OCI-LY3 (cell line): ENCODE measurements around the gene CNOT2.

Source experiments
- H2AFZ ChIP-seq: fragments of 200-600, 300-600 bp; shearing (Covaris generic); 2 replicates; pipeline ENCODE4 v1.6.0; 2014; ENCODE audit warnings: antibody characterized with exemption, low read depth, low read length
- H3K27ac ChIP-seq: fragments of 200-600, 300-600 bp; sonication (generic); 2 replicates; pipeline ENCODE4 v1.5.1; 2014; ENCODE audit warnings: mild to moderate bottlenecking, low read length, moderate library complexity, mixed read lengths
- H3K27me3 ChIP-seq: fragments of 200-600, 300-600 bp; sonication (generic); 2 replicates; pipeline ENCODE4 v1.6.1; 2014; ENCODE audit warnings: low read depth, low read length, mixed read lengths
- H3K36me3 ChIP-seq: fragments of 200-600, 300-600 bp; sonication (generic); replicated peaks from 2 replicates; pipeline ENCODE3; 2014; ENCODE audit warnings: low read depth, low read length, mixed read lengths
- H3K4me1 ChIP-seq: fragments of 300-600, 200-600 bp; sonication (generic); 2 replicates; pipeline ENCODE4 v1.6.1; 2014; ENCODE audit warnings: low read length, mixed read lengths
- H3K4me2 ChIP-seq: fragments of 200-600, 300-600 bp; sonication (generic); 2 replicates; pipeline ENCODE4 v1.6.1; 2014; ENCODE audit warnings: low read length, mixed read lengths
- H3K4me3 ChIP-seq: fragments of 300-600, 200-600 bp; sonication (generic); 2 replicates; pipeline ENCODE4 v1.5.1; 2014; ENCODE audit warnings: antibody characterized with exemption, mild to moderate bottlenecking, low read length, moderate library complexity
- H3K79me2 ChIP-seq: fragments of 300-600, 200-600 bp; shearing (Covaris generic); 2 replicates; pipeline ENCODE4 v1.6.1; 2014; ENCODE audit warnings: mild to moderate bottlenecking, low read length, mixed read lengths
- H3K9ac ChIP-seq: fragments of 300-600, 200-600 bp; shearing (Covaris generic); 2 replicates; pipeline ENCODE4 v1.6.0; 2014; ENCODE audit warnings: mild to moderate bottlenecking, low read length, moderate library complexity
- H3K9me3 ChIP-seq: fragments of 200-600, 300-600 bp; shearing (Covaris generic); 2 replicates; pipeline ENCODE4 v1.6.1; 2014; ENCODE audit warnings: low read length, mixed read lengths; ENCODE audit not compliant: insufficient read depth
- H4K20me1 ChIP-seq: fragments of 200-600, 300-600 bp; sonication (generic); 2 replicates; pipeline ENCODE4 v1.6.1; 2016; ENCODE audit warnings: low read length, mixed read lengths; ENCODE audit not compliant: insufficient read depth
- EZH2phosphoT487 ChIP-seq: fragments of 200-600 bp; shearing (Covaris generic); IDR thresholded peaks from 2 replicates; pipeline ENCODE4 v1.6.1; 2018; ENCODE audit warnings: antibody characterized with exemption, mixed run types, low read depth
- TF ChIP-seq, protein P1 (sequence below): fragments of 200-600, 300-600 bp; sonication (generic); IDR thresholded peaks from 2 replicates; pipeline ENCODE4 v1.5.1; 2014; ENCODE audit warnings: antibody characterized with exemption, low read length, low read depth

Gene CNOT2

DNA sequence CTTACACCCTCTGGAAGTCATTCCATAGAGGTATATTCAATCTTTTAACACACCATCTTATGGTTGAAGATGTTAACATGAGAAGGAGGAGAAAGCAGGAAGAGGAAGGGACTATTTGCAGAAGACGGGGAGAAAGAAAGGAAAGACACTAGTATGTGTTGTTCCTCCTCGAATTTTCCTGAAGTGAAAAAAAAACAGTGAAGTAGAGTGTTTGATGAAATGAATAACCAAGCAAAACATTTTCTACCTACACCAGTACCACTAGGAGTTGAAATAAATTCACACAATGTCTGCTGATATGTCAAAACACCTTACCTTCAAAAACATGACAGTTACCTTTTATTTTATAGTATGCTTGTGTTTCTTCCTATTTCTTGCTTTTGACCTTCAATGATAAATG, 1.4 kb upstream of the CNOT2 start:
- H3K9ac ChIP-seq, result peak overlapping the region; percentile 96
- H3K9me3 ChIP-seq, result no peaks in the 10 kb centered on the region
- peak overlapping the region; percentile 94; the same call in 1 of the 2 replicates for H3K27ac ChIP-seq
- H3K27me3 ChIP-seq, result no peaks in the 10 kb centered on the region
- peak overlapping the region; percentile 94 for H3K4me3 ChIP-seq
- H4K20me1 ChIP-seq, result peaks cover 31% of the 10 kb centered on the region
- no peak for TF ChIP-seq EZH2phosphoT487
- TF ChIP-seq, protein P1, sequence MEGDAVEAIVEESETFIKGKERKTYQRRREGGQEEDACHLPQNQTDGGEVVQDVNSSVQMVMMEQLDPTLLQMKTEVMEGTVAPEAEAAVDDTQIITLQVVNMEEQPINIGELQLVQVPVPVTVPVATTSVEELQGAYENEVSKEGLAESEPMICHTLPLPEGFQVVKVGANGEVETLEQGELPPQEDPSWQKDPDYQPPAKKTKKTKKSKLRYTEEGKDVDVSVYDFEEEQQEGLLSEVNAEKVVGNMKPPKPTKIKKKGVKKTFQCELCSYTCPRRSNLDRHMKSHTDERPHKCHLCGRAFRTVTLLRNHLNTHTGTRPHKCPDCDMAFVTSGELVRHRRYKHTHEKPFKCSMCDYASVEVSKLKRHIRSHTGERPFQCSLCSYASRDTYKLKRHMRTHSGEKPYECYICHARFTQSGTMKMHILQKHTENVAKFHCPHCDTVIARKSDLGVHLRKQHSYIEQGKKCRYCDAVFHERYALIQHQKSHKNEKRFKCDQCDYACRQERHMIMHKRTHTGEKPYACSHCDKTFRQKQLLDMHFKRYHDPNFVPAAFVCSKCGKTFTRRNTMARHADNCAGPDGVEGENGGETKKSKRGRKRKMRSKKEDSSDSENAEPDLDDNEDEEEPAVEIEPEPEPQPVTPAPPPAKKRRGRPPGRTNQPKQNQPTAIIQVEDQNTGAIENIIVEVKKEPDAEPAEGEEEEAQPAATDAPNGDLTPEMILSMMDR, result no peak
- H2AFZ ChIP-seq, result no peak overlapping the region
- peaks cover 36% of the 10 kb centered on the region for H3K36me3 ChIP-seq
- H3K4me2 ChIP-seq, result peak overlapping the region; percentile 80
- H3K4me1 ChIP-seq, result peaks cover 27% of the 10 kb centered on the region
- peaks cover 54% of the 10 kb centered on the region for H3K79me2 ChIP-seq

DNA sequence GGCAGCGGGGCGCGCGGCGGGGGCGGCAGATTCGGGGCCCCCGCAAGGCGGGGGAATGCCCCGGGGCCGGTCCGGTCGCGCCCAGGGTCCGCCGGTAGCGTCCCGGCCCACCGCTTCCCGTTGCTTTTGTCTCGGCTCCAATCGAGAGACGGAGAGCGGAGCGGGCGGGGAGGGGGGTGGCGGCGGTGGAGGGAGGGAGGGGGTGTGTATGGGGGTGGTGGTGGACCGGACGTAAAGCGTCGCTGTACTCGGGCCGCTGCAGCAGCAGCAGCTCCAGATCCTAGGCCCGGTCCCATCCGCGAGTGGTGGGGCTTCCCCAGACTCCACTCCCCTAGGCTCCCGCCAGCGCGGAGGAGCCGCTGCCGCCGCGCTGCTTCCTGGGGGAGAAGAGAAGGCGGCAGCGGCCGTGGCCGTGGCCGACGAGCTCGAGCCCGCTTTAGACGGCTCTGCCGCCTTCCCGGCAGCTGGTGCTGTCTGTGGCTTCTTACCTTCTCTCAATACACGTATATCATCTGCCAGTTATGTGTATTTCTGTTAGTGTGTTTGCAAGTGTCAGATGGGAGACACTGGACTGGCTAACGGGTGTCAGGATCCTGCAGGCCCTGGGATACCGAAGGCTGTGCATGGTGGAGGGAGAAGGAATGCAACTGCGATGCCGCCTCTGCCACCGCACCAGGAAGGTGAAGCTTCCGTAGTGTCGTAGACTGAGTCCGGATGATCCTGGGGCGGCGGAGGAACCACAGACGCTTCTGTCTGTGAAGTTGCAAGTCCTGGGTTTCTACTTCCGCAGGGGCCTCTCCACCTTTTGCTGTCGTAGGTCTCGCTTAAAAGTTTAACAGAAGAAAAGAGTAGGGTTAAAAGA, 508 bp downstream of the CNOT2 start:
- Histone ChIP-seq H3K36me3 (peaks cover 36% of the 10 kb centered on the region), H3K9ac (peak overlapping the region; percentile 96), H4K20me1 (peaks cover 50% of the 10 kb centered on the region), H3K9me3 (no peaks in the 10 kb centered on the region), H3K4me3 (peak overlapping the region; percentile 94), H3K27me3 (no peaks in the 10 kb centered on the region), H3K4me1 (peaks cover 27% of the 10 kb centered on the region), H3K4me2 (peak overlapping the region; percentile 85), H2AFZ (peak overlapping the region; percentile 96), H3K27ac (peak overlapping the region; percentile 94), H3K79me2 (peaks cover 73% of the 10 kb centered on the region)
- TF ChIP-seq, protein P1, result no peak
- TF ChIP-seq EZH2phosphoT487, result no peak

DNA sequence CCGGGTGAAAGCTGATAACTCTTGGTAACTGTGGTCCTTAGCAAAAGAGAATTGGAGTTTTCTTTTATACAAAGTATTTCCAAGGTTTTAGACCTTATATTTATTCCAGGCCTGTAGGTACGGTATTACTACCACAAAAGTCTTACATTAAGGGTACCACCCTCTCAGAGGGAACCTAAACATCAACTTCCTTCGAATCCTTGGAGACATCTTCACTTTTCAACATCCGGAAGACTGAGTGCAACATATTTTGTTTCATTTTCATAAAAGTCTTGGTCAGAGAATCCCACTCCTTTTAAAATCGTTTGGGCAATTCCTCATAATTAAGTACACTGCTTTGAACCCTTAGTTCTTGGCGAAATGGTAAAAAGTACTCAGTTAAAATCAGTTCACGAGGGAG, 1.2 kb downstream of the CNOT2 start:
- peak overlapping the region; percentile 94 for H3K27ac ChIP-seq
- H3K9me3 ChIP-seq, result no peaks in the 10 kb centered on the region
- H2AFZ ChIP-seq, result no peak overlapping the region
- H3K27me3 ChIP-seq, result no peaks in the 10 kb centered on the region
- no peak for TF ChIP-seq EZH2phosphoT487
- TF ChIP-seq, protein P1, result no peak
- H3K4me1 ChIP-seq, result peaks cover 27% of the 10 kb centered on the region
- H4K20me1 ChIP-seq, result peaks cover 54% of the 10 kb centered on the region
- H3K9ac ChIP-seq, result peak overlapping the region; percentile 96
- peaks cover 80% of the 10 kb centered on the region for H3K79me2 ChIP-seq
- H3K4me2 ChIP-seq, result peak overlapping the region; percentile 85
- H3K36me3 ChIP-seq, result peaks cover 33% of the 10 kb centered on the region
- H3K4me3 ChIP-seq, result peak overlapping the region; percentile 94

DNA sequence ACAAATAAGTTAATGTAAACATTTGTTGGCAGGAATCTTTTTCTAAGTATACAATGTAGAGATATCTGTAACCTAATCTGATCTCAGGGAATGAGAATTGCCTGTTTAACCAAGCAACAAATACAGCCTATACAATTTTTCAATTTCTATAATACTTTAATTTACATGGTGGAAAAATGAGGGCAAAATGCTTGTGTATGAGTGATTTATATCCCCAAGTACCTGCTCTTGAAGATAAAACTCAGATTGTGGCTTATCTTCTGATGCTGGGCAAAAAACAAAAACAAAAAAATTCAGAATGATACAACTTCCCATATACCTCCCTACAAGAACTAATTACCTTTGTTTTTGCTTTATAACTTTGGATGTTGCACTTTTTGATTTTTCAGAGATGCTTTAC, 2.2 kb downstream of the CNOT2 start:
- Histone ChIP-seq H2AFZ (no peak overlapping the region), H3K4me2 (peak overlapping the region; percentile 85), H3K27me3 (no peaks in the 10 kb centered on the region), H3K36me3 (peaks cover 29% of the 10 kb centered on the region), H3K4me1 (peaks cover 27% of the 10 kb centered on the region), H3K4me3 (no peak overlapping the region), H3K9me3 (no peaks in the 10 kb centered on the region), H4K20me1 (peaks cover 65% of the 10 kb centered on the region), H3K9ac (no peak overlapping the region), H3K79me2 (peaks cover 90% of the 10 kb centered on the region), H3K27ac (no peak overlapping the region)
- no peak for TF ChIP-seq EZH2phosphoT487
